Cardiac muscle cell (in vitro differentiated cells and primary cell): ENCODE data around the gene SDF2L1. TPM values are rescaled to one million over a fixed set of nuclear protein-coding genes. Genes with fewer than 3 reads are reported as not detected.

ENCODE experiments used
- DNase-seq, 2 donors: peaks; one replicate each; pipeline versions ENCODE4 v3.0.0 to v3.0.0-alpha.2; 2010 to 2017; ENCODE audit warnings: low read depth in 1 of 2, low spot score in 1 of 2
- H3K27ac ChIP-seq: fragments of 200-600 bp; sonication (generic); 2 replicates; pipeline ENCODE4 v1.5.1; 2016
- H3K27me3 ChIP-seq: fragments of 200-600 bp; sonication (generic); 2 replicates; pipeline ENCODE4 v1.6.0; 2016; ENCODE audit warnings: control low read depth
- H3K36me3 ChIP-seq: fragments of 200-600 bp; sonication (generic); 2 replicates; pipeline ENCODE4 v1.5.1; 2016; ENCODE audit warnings: control low read depth
- H3K4me1 ChIP-seq: fragments of 200-600 bp; sonication (generic); 2 replicates; pipeline ENCODE4 v1.8.1; 2017; ENCODE audit warnings: low read depth, mild to moderate bottlenecking, mixed run types
- H3K4me3 ChIP-seq: fragments of 200-600 bp; sonication (generic); 2 replicates; pipeline ENCODE4 v1.5.1; 2016; ENCODE audit warnings: mild to moderate bottlenecking
- H3K9me3 ChIP-seq: fragments of 200-600 bp; sonication (generic); 2 replicates; pipeline ENCODE4 v1.5.1; 2017; ENCODE audit warnings: low read depth, mild to moderate bottlenecking, control low read depth
- polyA plus RNA-seq: library from polyadenylated mRNA; unstranded; fragments of >200 nt; fragmentation: Nextera tagmentation; extraction: Ambion mirVana; gene quantifications from 2 replicates; pipeline ENCODE4 v1.2.1, GENCODE V29; 2016
- total RNA-seq: library from RNA; depleted of rRNA; stranded (reverse); fragments of >200 nt; gene quantifications from 2 replicates; pipeline ENCODE4 v1.2.3, GENCODE V29; 2016
- TF ChIP-seq, protein P1 (sequence below): IDR thresholded peaks from 2 replicates; pipeline ENCODE4 v1.5.1; 2012; ENCODE audit warnings: low read depth, mild to moderate bottlenecking, low read length

The SDF2L1 gene
- total and polyA plus RNA-seq, 2 experiments from 2014 or later: 26.8 to 127 TPM

- Histone ChIP-seq H3K27ac (no peak overlapping the region), H3K36me3 (peaks cover 12% of the 10 kb centered on the region)
Observed at GRCh38 chr22:21684492-21685163, 42.5 kb downstream of the SDF2L1 start.

DNA sequence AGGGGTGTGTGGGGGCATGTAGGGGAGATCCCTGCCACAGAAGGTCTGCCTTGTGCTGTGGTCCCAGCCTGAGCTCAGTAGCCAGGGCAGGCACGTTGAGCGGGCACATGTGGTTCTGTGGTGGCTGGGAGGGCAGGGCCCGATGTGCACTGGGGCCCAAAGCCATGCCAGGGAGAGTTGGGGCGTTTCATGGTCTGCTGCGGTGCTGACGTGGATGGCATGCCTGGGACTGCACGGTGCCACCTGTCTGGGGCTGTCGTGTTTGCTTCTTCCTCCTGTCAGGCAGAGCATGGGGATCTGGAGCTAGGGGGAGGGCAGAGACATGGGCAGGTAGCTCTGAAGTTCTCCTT is 43.0 kb downstream of the SDF2L1 start:
- Histone ChIP-seq H3K4me1 (no peaks in the 10 kb centered on the region), H3K4me3 (no peak overlapping the region), H3K27me3 (no peaks in the 10 kb centered on the region), H3K9me3 (no peaks in the 10 kb centered on the region), H3K36me3 (peaks cover 12% of the 10 kb centered on the region), H3K27ac (no peak overlapping the region)
- TF ChIP-seq, protein P1, sequence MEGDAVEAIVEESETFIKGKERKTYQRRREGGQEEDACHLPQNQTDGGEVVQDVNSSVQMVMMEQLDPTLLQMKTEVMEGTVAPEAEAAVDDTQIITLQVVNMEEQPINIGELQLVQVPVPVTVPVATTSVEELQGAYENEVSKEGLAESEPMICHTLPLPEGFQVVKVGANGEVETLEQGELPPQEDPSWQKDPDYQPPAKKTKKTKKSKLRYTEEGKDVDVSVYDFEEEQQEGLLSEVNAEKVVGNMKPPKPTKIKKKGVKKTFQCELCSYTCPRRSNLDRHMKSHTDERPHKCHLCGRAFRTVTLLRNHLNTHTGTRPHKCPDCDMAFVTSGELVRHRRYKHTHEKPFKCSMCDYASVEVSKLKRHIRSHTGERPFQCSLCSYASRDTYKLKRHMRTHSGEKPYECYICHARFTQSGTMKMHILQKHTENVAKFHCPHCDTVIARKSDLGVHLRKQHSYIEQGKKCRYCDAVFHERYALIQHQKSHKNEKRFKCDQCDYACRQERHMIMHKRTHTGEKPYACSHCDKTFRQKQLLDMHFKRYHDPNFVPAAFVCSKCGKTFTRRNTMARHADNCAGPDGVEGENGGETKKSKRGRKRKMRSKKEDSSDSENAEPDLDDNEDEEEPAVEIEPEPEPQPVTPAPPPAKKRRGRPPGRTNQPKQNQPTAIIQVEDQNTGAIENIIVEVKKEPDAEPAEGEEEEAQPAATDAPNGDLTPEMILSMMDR: no peak
- no peak for DNase-seq

More at GRCh38 chr22:21684492-21685163, 42.5 kb downstream of the SDF2L1 start:
- no peak for DNase-seq
- H3K27me3 ChIP-seq: no peaks in the 10 kb centered on the region
- TF ChIP-seq, protein P1: no peak
- no peaks in the 10 kb centered on the region for H3K4me1 ChIP-seq
- no peak overlapping the region for H3K4me3 ChIP-seq
- H3K9me3 ChIP-seq: no peaks in the 10 kb centered on the region

DNA sequence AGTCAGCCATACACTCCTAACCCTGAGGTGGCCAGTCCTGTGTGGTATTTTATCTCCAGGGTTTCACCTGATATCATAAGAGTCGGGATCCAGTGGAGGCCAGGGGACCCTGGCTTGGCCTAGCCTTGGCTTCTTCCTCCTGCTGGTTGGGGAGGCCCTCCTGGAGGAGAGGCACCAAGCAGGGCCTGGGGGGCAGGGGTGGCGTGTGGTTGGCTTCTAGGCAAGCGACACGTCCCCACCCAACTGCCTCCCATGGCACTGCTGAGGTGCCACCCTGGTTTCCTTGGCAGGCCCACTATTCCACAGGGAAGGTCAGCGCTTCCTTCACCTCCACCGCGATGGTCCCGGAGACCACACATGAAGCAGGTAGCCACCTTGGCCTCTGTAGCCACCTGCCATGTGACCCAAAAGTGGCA is 44.1 kb downstream of the SDF2L1 start:
- no peak overlapping the region for H3K27ac ChIP-seq
- H3K4me3 ChIP-seq: no peak overlapping the region
- no peaks in the 10 kb centered on the region for H3K4me1 ChIP-seq
- no peaks in the 10 kb centered on the region for H3K27me3 ChIP-seq
- no peak for DNase-seq
- TF ChIP-seq, protein P1: no peak
- peaks cover 12% of the 10 kb centered on the region for H3K36me3 ChIP-seq
- H3K9me3 ChIP-seq: no peaks in the 10 kb centered on the region

DNA sequence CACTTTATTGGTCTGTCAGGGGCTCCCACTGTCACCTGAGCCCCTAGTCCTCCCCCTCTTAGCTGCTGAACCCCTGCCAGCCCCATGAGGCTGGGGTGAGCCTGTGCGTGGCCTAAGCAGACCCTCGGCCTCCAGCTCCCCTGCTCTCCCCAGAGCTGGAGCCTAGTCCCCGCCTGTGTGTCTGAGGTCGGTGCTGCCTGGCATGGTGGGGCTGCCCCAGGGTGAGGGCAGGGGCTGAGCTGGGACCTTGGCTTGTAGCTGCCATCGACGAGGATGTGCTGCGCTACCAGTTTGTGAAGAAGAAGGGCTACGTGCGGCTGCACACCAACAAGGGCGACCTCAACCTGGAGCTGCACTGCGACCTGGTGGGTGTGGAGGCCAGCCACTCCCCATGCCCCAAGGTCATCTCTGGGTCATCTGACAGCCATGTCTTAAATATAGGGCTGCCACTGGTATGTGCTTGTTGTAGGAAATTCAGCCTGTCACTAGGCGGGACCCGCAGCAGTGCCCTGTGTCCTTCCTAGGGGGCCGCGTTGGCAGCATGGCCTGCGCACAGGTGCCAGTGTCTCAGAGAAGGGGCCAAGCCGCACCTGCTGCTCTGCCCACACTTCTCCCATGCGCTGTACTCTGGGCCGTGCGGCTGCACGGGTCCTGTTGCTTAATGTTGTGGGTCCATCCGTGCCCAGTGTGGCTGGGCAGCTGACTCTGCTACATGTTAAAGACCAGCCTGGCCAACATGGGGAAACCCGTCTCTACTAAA is 44.7 kb downstream of the SDF2L1 start:
- Histone ChIP-seq H3K27me3 (no peaks in the 10 kb centered on the region), H3K9me3 (no peaks in the 10 kb centered on the region), H3K4me3 (no peak overlapping the region), H3K27ac (no peak overlapping the region), H3K36me3 (peaks cover 12% of the 10 kb centered on the region), H3K4me1 (no peaks in the 10 kb centered on the region)
- TF ChIP-seq, protein P1: no peak
- DNase-seq: no peak

DNA sequence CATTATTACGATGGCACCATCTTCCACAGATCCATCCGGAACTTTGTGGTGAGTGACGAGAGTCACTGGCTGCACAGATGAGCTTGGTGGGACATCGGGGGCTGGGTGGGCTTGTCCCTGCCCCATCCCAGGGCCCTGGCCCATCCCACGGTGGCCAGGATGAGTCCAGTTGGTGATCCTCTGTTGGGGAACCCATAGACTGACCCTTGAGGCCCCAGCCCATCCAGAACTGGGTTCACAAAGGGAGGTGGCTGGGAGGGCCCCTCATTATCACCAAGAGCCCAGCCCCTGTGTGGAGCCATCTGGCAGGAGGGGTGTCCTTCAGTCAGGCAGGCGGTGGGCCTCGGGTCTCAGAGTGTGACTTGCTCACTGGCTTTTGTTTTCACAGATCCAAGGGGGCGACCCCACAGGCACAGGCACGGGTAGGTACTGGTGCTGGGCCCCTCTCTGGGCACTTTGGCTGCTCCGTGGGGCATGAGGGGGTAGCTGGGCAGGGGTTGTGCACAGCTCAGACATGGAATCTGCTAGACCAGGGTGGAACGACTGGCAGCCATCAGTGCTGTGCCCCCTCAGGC is 45.7 kb downstream of the SDF2L1 start:
- Histone ChIP-seq H3K27ac (no peak overlapping the region), H3K27me3 (no peaks in the 10 kb centered on the region), H3K4me1 (no peaks in the 10 kb centered on the region), H3K9me3 (no peaks in the 10 kb centered on the region), H3K4me3 (no peak overlapping the region), H3K36me3 (peaks cover 12% of the 10 kb centered on the region)
- DNase-seq: no peak
- TF ChIP-seq, protein P1: no peak
